Osteoblast (primary cell): ENCODE measurements around the gene MKLN1. TPM values are rescaled to one million over a fixed set of nuclear protein-coding genes. Genes with fewer than 3 reads are reported as not detected.

Experiments used
- DNase-seq: peaks from one replicate; pipeline ENCODE4 v3.0.0; 2011; ENCODE audit warnings: low spot score, mixed read lengths; ENCODE audit not compliant: insufficient read length; ENCODE audit errors: missing footprints
- H2AFZ ChIP-seq: 2 replicates; pipeline ENCODE4 v1.6.0; 2011; ENCODE audit warnings: mild to moderate bottlenecking, low read length
- H3K27ac ChIP-seq: 2 replicates; pipeline ENCODE4 v1.5.1; 2011; ENCODE audit warnings: mild to moderate bottlenecking, low read depth, low read length, moderate library complexity
- H3K27me3 ChIP-seq: 2 replicates; pipeline ENCODE4 v1.6.0; 2012; ENCODE audit warnings: mild to moderate bottlenecking, control low read depth, inconsistent platforms, low read length, moderate library complexity; ENCODE audit not compliant: insufficient read depth
- H3K36me3 ChIP-seq: 2 replicates; pipeline ENCODE4 v1.5.1; 2011; ENCODE audit warnings: mild to moderate bottlenecking, low read length, control low read depth, moderate library complexity; ENCODE audit not compliant: insufficient read depth
- H3K4me1 ChIP-seq: 2 replicates; pipeline ENCODE4 v1.5.1; 2011; ENCODE audit warnings: mild to moderate bottlenecking, low read length, control low read depth, moderate library complexity; ENCODE audit not compliant: insufficient read depth
- H3K4me2 ChIP-seq: 2 replicates; pipeline ENCODE4 v1.6.0; 2011; ENCODE audit warnings: mild to moderate bottlenecking, low read length; ENCODE audit not compliant: insufficient read depth
- H3K4me3 ChIP-seq: fragments of 200-600 bp; sonication (generic); 3 replicates; pipeline ENCODE4 v1.5.1; 2012; ENCODE audit warnings: mild to moderate bottlenecking, low read length, inconsistent platforms; ENCODE audit not compliant: insufficient read depth
- H3K79me2 ChIP-seq: 2 replicates; pipeline ENCODE4 v1.6.0; 2012; ENCODE audit warnings: mild to moderate bottlenecking, low read length, control low read depth, inconsistent platforms; ENCODE audit not compliant: insufficient read depth
- H3K9me3 ChIP-seq: 2 replicates; pipeline ENCODE4 v1.5.1; 2011; ENCODE audit warnings: low read depth, low read length, control low read depth
- H4K20me1 ChIP-seq: 2 replicates; pipeline ENCODE4 v1.6.0; 2012; ENCODE audit warnings: mild to moderate bottlenecking, low read length, control low read depth; ENCODE audit not compliant: insufficient read depth
- total RNA-seq: library from RNA; depleted of rRNA; stranded (reverse); fragments of >200 nt; gene quantifications from 2 replicates; pipeline ENCODE4 v1.2.3, GENCODE V29; 2012
- TF ChIP-seq, protein P1 (sequence below): IDR thresholded peaks from 2 replicates; pipeline ENCODE4 v1.5.1; 2011; ENCODE audit warnings: mild to moderate bottlenecking, low read depth, low read length, moderate library complexity; ENCODE audit errors: extremely low read depth

MKLN1 gene
- total RNA-seq, 1 donor = 52.8 TPM

DNA sequence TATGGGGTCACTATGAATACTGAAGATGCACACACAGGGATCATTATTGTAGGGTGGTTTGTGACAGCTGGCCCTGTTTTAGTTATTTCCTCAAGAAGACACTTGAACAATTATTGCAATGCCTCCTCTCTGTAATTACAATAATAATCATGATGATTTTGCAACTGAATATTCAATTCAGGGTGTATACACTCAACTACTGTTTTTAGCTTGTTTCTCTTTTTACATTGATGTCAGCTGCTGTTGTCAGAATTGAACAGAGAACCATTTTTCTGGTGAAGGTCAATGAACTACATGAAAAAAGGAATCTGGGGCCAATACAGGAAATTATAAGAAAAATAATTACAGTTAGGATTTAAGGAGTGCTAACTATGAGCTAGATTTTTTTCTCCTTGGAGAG lies 28.6 kb upstream of the MKLN1 start:
- H3K4me1 ChIP-seq = no peaks in the 10 kb centered on the region
- H3K27me3 ChIP-seq = no peaks in the 10 kb centered on the region
- H2AFZ ChIP-seq = no peak overlapping the region
- H3K36me3 ChIP-seq = no peaks in the 10 kb centered on the region
- H3K4me3 ChIP-seq = no peak overlapping the region
- no peak overlapping the region for H3K4me2 ChIP-seq
- no peaks in the 10 kb centered on the region for H3K9me3 ChIP-seq
- no peaks in the 10 kb centered on the region for H4K20me1 ChIP-seq
- no peak for DNase-seq
- TF ChIP-seq, protein P1, sequence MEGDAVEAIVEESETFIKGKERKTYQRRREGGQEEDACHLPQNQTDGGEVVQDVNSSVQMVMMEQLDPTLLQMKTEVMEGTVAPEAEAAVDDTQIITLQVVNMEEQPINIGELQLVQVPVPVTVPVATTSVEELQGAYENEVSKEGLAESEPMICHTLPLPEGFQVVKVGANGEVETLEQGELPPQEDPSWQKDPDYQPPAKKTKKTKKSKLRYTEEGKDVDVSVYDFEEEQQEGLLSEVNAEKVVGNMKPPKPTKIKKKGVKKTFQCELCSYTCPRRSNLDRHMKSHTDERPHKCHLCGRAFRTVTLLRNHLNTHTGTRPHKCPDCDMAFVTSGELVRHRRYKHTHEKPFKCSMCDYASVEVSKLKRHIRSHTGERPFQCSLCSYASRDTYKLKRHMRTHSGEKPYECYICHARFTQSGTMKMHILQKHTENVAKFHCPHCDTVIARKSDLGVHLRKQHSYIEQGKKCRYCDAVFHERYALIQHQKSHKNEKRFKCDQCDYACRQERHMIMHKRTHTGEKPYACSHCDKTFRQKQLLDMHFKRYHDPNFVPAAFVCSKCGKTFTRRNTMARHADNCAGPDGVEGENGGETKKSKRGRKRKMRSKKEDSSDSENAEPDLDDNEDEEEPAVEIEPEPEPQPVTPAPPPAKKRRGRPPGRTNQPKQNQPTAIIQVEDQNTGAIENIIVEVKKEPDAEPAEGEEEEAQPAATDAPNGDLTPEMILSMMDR = no peak
- H3K27ac ChIP-seq = no peak overlapping the region
- no peaks in the 10 kb centered on the region for H3K79me2 ChIP-seq

DNA sequence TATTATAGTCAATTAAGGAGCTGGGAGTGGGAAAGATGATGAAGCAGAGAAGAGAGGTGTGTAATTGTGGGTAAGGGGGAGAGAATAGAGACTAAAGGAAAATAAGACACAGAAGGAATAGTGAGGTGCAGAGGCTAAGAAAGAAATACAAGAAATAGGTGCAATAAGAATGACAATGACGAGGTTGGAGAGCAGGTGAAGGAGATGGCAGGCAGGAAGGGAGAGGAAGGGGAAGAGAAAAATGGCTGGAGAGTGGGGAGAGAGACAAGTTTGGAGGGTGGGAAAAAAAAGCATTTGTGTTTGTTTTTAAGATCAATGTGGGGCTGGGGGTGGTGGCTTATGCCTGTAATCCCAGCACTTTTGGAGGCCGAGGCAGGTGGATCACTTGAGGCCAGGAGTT lies 27.6 kb upstream of the MKLN1 start:
- no peaks in the 10 kb centered on the region for H3K4me1 ChIP-seq
- no peak overlapping the region for H3K4me3 ChIP-seq
- no peak overlapping the region for H3K4me2 ChIP-seq
- H3K36me3 ChIP-seq = no peaks in the 10 kb centered on the region
- H3K79me2 ChIP-seq = no peaks in the 10 kb centered on the region
- no peak overlapping the region for H3K27ac ChIP-seq
- TF ChIP-seq, protein P1 = no peak
- no peak for DNase-seq
- no peaks in the 10 kb centered on the region for H3K27me3 ChIP-seq
- no peaks in the 10 kb centered on the region for H3K9me3 ChIP-seq
- H4K20me1 ChIP-seq = no peaks in the 10 kb centered on the region
- no peak overlapping the region for H2AFZ ChIP-seq

DNA sequence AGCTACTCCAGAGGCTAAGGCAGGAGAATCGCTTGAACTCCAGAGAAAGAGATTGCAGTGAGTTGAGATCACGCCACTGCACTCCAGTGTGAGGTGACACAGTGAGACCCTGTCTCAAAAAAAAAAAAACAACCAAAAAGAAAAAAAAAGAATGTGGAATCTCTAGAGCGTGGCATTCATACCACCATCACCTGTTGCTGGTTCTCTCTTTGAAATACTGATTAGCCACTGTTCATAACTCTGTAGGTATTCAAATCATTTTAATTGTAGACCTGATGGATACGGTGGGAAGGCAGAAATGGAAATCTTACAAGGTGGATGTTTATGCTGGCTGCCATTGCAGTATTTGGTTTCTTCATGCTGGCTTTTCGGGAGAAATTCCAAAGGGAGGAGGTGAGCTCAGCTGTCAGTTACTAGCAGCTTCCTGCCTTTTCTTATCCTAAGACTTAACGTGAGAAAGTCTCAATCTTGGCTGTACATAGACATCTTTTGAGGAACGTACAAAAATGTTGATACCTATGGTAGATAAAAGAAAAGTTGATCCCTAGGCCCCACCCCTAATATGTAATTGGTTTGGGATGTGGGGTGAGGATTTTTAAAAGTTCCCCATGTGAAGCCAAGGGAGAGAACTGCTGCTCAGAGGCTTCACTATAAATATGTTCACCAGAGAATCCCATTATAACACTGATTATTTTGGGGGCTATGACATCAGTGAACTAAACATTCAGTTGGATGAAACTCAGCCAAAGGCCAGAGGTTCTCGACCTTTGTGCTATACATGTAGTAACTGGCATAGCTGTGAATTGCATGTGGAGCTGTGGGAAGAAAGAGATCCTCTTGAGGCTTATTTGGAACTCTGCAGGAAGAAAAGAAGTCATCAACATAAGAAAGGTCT lies 26.9 kb upstream of the MKLN1 start:
- DNase-seq = peak; percentile 71

DNA sequence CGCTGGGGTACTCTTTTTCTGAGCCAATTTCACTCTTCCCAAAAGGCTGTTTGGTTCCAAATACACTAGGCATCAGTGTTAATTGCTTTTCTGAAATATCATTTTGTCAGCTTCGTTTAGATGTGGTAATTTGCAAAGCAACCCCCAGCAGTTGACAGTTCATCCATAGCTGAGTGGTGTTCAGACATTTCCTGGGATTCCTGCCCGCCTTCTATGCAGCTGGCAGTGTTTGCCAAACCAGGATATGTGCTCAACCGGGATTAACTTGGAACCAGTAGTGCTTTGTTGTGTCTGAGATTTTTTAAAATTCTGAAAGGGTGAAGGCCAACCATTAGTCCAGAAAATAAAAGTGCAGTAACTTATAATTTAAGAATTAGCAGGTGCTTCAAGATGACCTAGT lies 25.2 kb upstream of the MKLN1 start:
- H3K79me2 ChIP-seq = no peaks in the 10 kb centered on the region
- no peak overlapping the region for H2AFZ ChIP-seq
- no peak overlapping the region for H3K27ac ChIP-seq
- DNase-seq = peak; percentile 55
- H3K9me3 ChIP-seq = peaks cover 6% of the 10 kb centered on the region
- H3K36me3 ChIP-seq = no peaks in the 10 kb centered on the region
- H4K20me1 ChIP-seq = no peaks in the 10 kb centered on the region
- no peaks in the 10 kb centered on the region for H3K4me1 ChIP-seq
- TF ChIP-seq, protein P1 = no peak
- H3K4me2 ChIP-seq = no peak overlapping the region
- H3K4me3 ChIP-seq = no peak overlapping the region
- no peaks in the 10 kb centered on the region for H3K27me3 ChIP-seq

More for the DNA sequence above, 26.9 kb upstream of the MKLN1 start:
- Histone ChIP-seq H3K4me1 (no peaks in the 10 kb centered on the region), H3K36me3 (no peaks in the 10 kb centered on the region), H3K9me3 (no peaks in the 10 kb centered on the region), H3K27me3 (no peaks in the 10 kb centered on the region), H4K20me1 (no peaks in the 10 kb centered on the region), H2AFZ (no peak overlapping the region), H3K27ac (no peak overlapping the region), H3K79me2 (no peaks in the 10 kb centered on the region), H3K4me3 (no peak overlapping the region), H3K4me2 (no peak overlapping the region)
- TF ChIP-seq, protein P1 = no peak
